Epithelial cell of esophagus (primary cell): ENCODE data around the gene TSEN54.

Source experiments
- DNase-seq: peaks from one replicate; pipeline ENCODE4 v3.0.0; 2010; ENCODE audit warnings: low read depth
- H3K4me3 ChIP-seq: 2 replicates; pipeline ENCODE4 v1.5.1; 2011; ENCODE audit warnings: mild to moderate bottlenecking, low read length, control low read depth
- CTCF ChIP-seq: IDR thresholded peaks from 2 replicates; pipeline ENCODE4 v1.5.1; 2011; ENCODE audit warnings: low read depth, mild to moderate bottlenecking, low read length, control low read depth, inconsistent platforms; ENCODE audit not compliant: insufficient read depth; ENCODE audit errors: missing control alignments

The TSEN54 gene

GRCh38 chr17:75488693-75489510 is 27.4 kb upstream of the TSEN54 start:
- TF ChIP-seq CTCF = no peak
- H3K4me3 ChIP-seq = no peak overlapping the region
- DNase-seq = no peak

GRCh38 chr17:75489511-75489955 is 26.8 kb upstream of the TSEN54 start:
- TF ChIP-seq CTCF = no peak
- no peak overlapping the region for H3K4me3 ChIP-seq
- DNase-seq = no peak

- no peak for TF ChIP-seq CTCF
- no peak for DNase-seq
- no peak overlapping the region for H3K4me3 ChIP-seq
These were observed 26.1 kb upstream of the TSEN54 start for GRCh38 chr17:75490173-75490743.

- DNase-seq = no peak
- no peak overlapping the region for H3K4me3 ChIP-seq
- no peak for TF ChIP-seq CTCF
These were observed 25.2 kb upstream of the TSEN54 start for GRCh38 chr17:75490953-75491649.

- H3K4me3 ChIP-seq = no peak overlapping the region
- no peak for DNase-seq
- TF ChIP-seq CTCF = no peak
These were observed 24.6 kb upstream of the TSEN54 start for GRCh38 chr17:75491680-75492079.

- no peak for TF ChIP-seq CTCF
- no peak for DNase-seq
- H3K4me3 ChIP-seq = no peak overlapping the region
These were observed 23.7 kb upstream of the TSEN54 start for GRCh38 chr17:75492555-75493168.
